Ishikawa (cell line): ENCODE measurements around the gene COX8A.

ENCODE experiments used
- NFIC ChIP-seq: IDR thresholded peaks from 2 replicates; pipeline ENCODE4 v1.6.1; 2012
- TAF1 ChIP-seq: IDR thresholded peaks from 2 replicates; pipeline ENCODE4 v1.6.1; 2012; ENCODE audit warnings: low read depth, mild to moderate bottlenecking
- TF ChIP-seq, protein P1 (sequence below): IDR thresholded peaks from 2 replicates; pipeline ENCODE4 v1.6.1; 2012; ENCODE audit warnings: low read depth, mild to moderate bottlenecking

DNA sequence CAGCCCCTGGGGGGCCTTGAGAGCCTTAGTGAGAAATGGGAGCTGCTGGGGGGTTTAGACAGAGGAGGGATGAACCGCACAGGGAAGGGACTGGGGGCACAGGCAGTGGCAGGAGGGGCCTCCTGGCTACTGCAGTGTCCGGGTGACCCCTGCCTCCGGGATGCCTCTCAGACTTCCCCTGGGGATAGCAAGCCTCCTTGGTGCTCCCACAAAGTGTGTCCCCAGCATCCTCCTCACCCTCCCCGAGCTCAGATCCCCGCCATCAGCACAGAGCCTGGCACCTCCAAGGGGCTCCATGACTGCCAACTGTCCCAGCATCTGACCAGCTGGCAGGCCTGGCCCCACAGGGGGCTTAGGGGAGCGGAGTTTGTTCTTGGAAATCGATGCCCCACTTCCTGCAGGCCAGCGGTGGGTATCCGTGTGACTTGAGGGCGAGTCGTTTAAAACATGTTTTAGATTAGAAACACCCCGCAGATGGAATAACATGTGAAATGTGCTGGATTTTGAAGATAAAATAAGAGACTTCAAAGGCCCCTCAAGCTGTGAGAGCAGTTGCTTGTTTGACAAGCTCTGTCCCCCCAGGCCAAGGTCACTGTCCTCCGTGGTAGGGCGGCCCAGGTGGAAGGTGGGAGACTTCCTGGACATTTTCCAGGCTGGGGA is 47.8 kb downstream of the COX8A start:
- TF ChIP-seq, protein P1, sequence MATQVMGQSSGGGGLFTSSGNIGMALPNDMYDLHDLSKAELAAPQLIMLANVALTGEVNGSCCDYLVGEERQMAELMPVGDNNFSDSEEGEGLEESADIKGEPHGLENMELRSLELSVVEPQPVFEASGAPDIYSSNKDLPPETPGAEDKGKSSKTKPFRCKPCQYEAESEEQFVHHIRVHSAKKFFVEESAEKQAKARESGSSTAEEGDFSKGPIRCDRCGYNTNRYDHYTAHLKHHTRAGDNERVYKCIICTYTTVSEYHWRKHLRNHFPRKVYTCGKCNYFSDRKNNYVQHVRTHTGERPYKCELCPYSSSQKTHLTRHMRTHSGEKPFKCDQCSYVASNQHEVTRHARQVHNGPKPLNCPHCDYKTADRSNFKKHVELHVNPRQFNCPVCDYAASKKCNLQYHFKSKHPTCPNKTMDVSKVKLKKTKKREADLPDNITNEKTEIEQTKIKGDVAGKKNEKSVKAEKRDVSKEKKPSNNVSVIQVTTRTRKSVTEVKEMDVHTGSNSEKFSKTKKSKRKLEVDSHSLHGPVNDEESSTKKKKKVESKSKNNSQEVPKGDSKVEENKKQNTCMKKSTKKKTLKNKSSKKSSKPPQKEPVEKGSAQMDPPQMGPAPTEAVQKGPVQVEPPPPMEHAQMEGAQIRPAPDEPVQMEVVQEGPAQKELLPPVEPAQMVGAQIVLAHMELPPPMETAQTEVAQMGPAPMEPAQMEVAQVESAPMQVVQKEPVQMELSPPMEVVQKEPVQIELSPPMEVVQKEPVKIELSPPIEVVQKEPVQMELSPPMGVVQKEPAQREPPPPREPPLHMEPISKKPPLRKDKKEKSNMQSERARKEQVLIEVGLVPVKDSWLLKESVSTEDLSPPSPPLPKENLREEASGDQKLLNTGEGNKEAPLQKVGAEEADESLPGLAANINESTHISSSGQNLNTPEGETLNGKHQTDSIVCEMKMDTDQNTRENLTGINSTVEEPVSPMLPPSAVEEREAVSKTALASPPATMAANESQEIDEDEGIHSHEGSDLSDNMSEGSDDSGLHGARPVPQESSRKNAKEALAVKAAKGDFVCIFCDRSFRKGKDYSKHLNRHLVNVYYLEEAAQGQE, result no peak
- TF ChIP-seq TAF1 (no peak), NFIC (no peak)
